CD14-positive monocyte (primary cell): ENCODE measurements around the gene MAST1. TPM values are rescaled to one million over a fixed set of nuclear protein-coding genes. Genes with fewer than 3 reads are reported as not detected.
A peak's percentile ranks its signal among the peaks of the same experiment; 100 is the strongest.
"Not testable (repeated sequence)": the region's sequence is repeated elsewhere in the genome, so short reads cannot be mapped to it uniquely, and the experiment has no call there.

Source experiments
- DNase-seq, 3 donors: peaks; one replicate each; pipeline ENCODE4 v3.0.0-alpha.2; 2011 to 2022
- H2AFZ ChIP-seq: 2 replicates; pipeline ENCODE4 v1.6.0; 2012; ENCODE audit warnings: mild to moderate bottlenecking, low read depth, low read length, inconsistent platforms; ENCODE audit not compliant: insufficient read depth, poor library complexity, severe bottlenecking
- H3K27ac ChIP-seq, 2 donors: 1 replicate in 1 of 2; 2 replicates in 1 of 2; pipeline ENCODE4 v1.5.1; 2012 to 2013; ENCODE audit warnings: low read length in 2 of 2, control low read depth in 1 of 2, inconsistent platforms in 1 of 2, low read depth in 1 of 2, mild to moderate bottlenecking in 1 of 2
- H3K27me3 ChIP-seq, 2 donors: one replicate each; pipeline versions ENCODE4 v1.6.0 to v1.6.1; 2011 to 2013; ENCODE audit warnings: low read length in 2 of 2; ENCODE audit not compliant: control insufficient read depth in 2 of 2, insufficient read depth in 2 of 2
- H3K36me3 ChIP-seq, 2 donors: replicated peaks in 1 of 2; 1 replicate in 1 of 2; 2 replicates in 1 of 2; pipeline versions ENCODE4 v1.5.1 to v1.6.1; 2012 to 2013; ENCODE audit warnings: low read length in 2 of 2, control low read depth in 1 of 2, inconsistent platforms in 1 of 2, mild to moderate bottlenecking in 1 of 2; ENCODE audit not compliant: insufficient read depth in 2 of 2, control insufficient read depth in 1 of 2
- H3K4me1 ChIP-seq, 2 donors: 1 replicate in 1 of 2; 2 replicates in 1 of 2; pipeline versions ENCODE4 v1.5.1 to v1.6.1; 2012 to 2013; ENCODE audit warnings: low read length in 2 of 2, control low read depth in 1 of 2, inconsistent platforms in 1 of 2, mild to moderate bottlenecking in 1 of 2, moderate library complexity in 1 of 2; ENCODE audit not compliant: insufficient read depth in 2 of 2, control insufficient read depth in 1 of 2
- H3K4me2 ChIP-seq: replicated peaks from 2 replicates; pipeline ENCODE3; 2012; ENCODE audit warnings: low read length, moderate library complexity, mild to moderate bottlenecking; ENCODE audit not compliant: poor library complexity, severe bottlenecking; ENCODE audit errors: extremely low read depth
- H3K4me3 ChIP-seq, 3 experiments: fragments of 200-600 bp in 1 of 3; sonication (generic) in 1 of 3; replicated peaks in 1 of 3; 1 replicate in 2 of 3; 2 replicates in 1 of 3; pipeline ENCODE4 v1.5.1; 2011 to 2013; ENCODE audit warnings: low read length in 3 of 3, mild to moderate bottlenecking in 3 of 3, control low read depth in 2 of 3, low read depth in 2 of 3, inconsistent platforms in 1 of 3, moderate library complexity in 1 of 3
- H3K79me2 ChIP-seq: 2 replicates; pipeline ENCODE4 v1.6.0; 2012; ENCODE audit warnings: mild to moderate bottlenecking, control low read depth, inconsistent platforms, low read length, moderate library complexity; ENCODE audit not compliant: insufficient read depth
- H3K9ac ChIP-seq: 2 replicates; pipeline ENCODE4 v1.6.0; 2017; ENCODE audit warnings: low read length, mild to moderate bottlenecking; ENCODE audit not compliant: insufficient read depth, poor library complexity, severe bottlenecking
- H3K9me3 ChIP-seq, 2 donors: replicated peaks in 1 of 2; 1 replicate in 1 of 2; 2 replicates in 1 of 2; pipeline versions ENCODE4 v1.5.1 to v1.6.1; 2012 to 2013; ENCODE audit warnings: low read length in 2 of 2, control low read depth in 1 of 2; ENCODE audit not compliant: control insufficient read depth in 1 of 2, insufficient read depth in 1 of 2
- H4K20me1 ChIP-seq: 2 replicates; pipeline ENCODE4 v1.6.0; 2012; ENCODE audit warnings: mild to moderate bottlenecking, low read length, control low read depth, moderate library complexity; ENCODE audit not compliant: insufficient read depth
- H3K27ac Mint-ChIP-seq, 7 donors: one replicate each; pipeline ENCODE4 v1.8.0; 2020; ENCODE audit warnings: mild to moderate bottlenecking in 7 of 7, mixed read lengths in 7 of 7, moderate library complexity in 6 of 7, inconsistent platforms in 2 of 7
- H3K27me3 Mint-ChIP-seq, 3 donors: one replicate each; pipeline ENCODE4 v1.8.0; 2021 to 2022; ENCODE audit warnings: low read depth in 3 of 3, mild to moderate bottlenecking in 3 of 3, mixed read lengths in 3 of 3, moderate library complexity in 3 of 3, inconsistent platforms in 1 of 3
- H3K36me3 Mint-ChIP-seq, 2 donors: one replicate each; pipeline ENCODE4 v1.8.0; 2020; ENCODE audit warnings: mixed read lengths in 2 of 2, inconsistent platforms in 1 of 2, mild to moderate bottlenecking in 1 of 2
- H3K4me1 Mint-ChIP-seq: one replicate; pipeline ENCODE4 v1.8.0; 2020; ENCODE audit warnings: mild to moderate bottlenecking, mixed read lengths
- H3K4me3 Mint-ChIP-seq, 2 donors: one replicate each; pipeline ENCODE4 v1.8.0; 2020; ENCODE audit warnings: mild to moderate bottlenecking in 2 of 2, mixed read lengths in 2 of 2, moderate library complexity in 1 of 2
- H3K9me3 Mint-ChIP-seq, 7 donors: one replicate each; pipeline ENCODE4 v1.8.0; 2020 to 2022; ENCODE audit warnings: mixed read lengths in 7 of 7, mild to moderate bottlenecking in 6 of 7, moderate library complexity in 6 of 7, inconsistent platforms in 2 of 7
- WGBS: methylation state at CpG from one replicate; pipeline ENCODE4 v1.1.5; 2013; ENCODE audit warnings: missing lambda C conversion rate; ENCODE audit not compliant: insufficient coverage; 5-methylcytosine and 5-hydroxymethylcytosine counted together
- intact Hi-C, 2 donors: fragments of 100-400 bp; cut with micrococcal nuclease; formaldehyde crosslinking; loops; one replicate each; pipeline versions ENCODE4 v1.15.0 to v1.15.1; 2023
- polyA plus RNA-seq, 3 donors: library from polyadenylated mRNA; depleted of rRNA in 1 of 3; unstranded in 2 of 3; stranded (reverse) in 1 of 3; fragments of 300-500 nt in 2 of 3; fragments of >200 nt in 1 of 3; fragmentation: Illumina TruSeq in 2 of 3; gene quantifications; 1 replicate in 2 of 3; 2 replicates in 1 of 3; pipeline ENCODE4 v1.2.3, GENCODE V29; 2012 to 2021
- TF ChIP-seq, protein P1 (sequence below): fragments of 200-600 bp; IDR thresholded peaks from one replicate; pipeline ENCODE4 v1.8.0; 2022; ENCODE audit warnings: antibody characterized with exemption, mild to moderate bottlenecking

The MAST1 gene
- polyA plus RNA-seq, 3 donors, result 0.28 to 3.6 (median 1.1) TPM

DNA sequence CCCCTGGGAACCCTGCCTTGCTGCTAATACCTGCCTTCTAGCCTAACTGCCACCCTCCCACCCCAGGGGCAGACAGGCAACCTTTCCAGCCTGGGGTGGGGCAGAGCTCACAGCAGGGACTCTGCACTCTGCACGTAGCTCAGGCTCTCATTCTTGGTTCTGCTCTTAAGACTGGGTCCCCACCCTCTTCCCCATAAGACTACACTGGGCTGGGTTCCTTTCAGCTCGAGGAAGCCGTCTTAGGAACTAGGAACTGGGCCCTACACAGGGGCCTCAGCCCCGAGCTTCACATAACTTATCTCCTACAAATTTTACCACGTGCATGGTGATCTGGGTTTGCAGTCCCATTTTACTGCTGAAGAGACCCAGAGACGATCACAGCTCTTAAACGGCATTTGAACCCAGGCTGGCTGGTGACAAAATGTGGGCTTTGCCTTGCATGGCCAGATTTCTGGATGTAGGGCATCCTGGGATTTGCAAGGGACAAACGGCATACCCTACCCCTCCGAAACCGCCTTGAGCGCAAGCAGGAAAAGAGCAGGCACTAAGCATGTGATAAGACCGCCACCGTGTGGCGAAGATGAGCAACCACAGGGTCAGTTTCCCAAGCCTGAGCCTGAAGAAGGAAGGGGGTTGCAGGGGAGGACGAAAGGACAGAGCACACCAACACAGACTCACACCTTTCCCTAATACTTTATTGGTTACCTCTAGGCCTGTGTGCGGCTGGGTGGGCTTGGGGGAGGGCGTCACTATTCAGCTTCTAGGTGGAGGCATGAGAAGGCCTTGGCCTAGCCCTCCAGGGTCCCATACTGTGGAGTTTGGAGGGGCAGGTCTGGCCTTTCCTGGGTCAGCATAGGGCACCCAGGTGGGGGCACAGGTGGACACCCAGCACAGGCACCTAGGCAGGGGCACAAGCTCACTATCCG is 41.9 kb upstream of the MAST1 start:
- peaks cover 0 to 7% (median 5%) of the 10 kb centered on the region in 7 donors for H3K9me3 Mint-ChIP-seq
- no peak overlapping the region for H2AFZ ChIP-seq
- H3K36me3 Mint-ChIP-seq, result peaks cover 5 to 27% of the 10 kb centered on the region in 2 donors
- peak; percentile 80 to 84 (median 80) for DNase-seq
- H3K9ac ChIP-seq, result peak overlapping the region; percentile 15
- H3K4me1 ChIP-seq, result peaks cover 36 to 43% of the 10 kb centered on the region in 2 donors
- H3K4me3 Mint-ChIP-seq, result peak overlapping the region; percentile 79 to 89
- peaks cover 45% of the 10 kb centered on the region for H4K20me1 ChIP-seq
- no peaks in the 10 kb centered on the region for H3K9me3 ChIP-seq
- intact Hi-C loops, result loop anchor here (1.0 to 10.0 kb wide), 6 partner anchors 19 to 298 kb away; no protein-coding TSS in a partner anchor
- H3K4me1 Mint-ChIP-seq, result peaks cover 34% of the 10 kb centered on the region
- peak overlapping the region; percentile 6 to 63 (median 31) for H3K4me3 ChIP-seq
- H3K27ac Mint-ChIP-seq, result peak overlapping the region; percentile 93 to 100 (median 96)
- peak overlapping the region; percentile 71 to 82 for H3K27ac ChIP-seq
- WGBS, result 14% methylated on average over 9 of the region's 18 CpGs
- H3K27me3 Mint-ChIP-seq, result peaks cover 4 to 16% (median 11%) of the 10 kb centered on the region in 3 donors
- peak overlapping the region; percentile 73 for H3K4me2 ChIP-seq
- TF ChIP-seq, protein P1, sequence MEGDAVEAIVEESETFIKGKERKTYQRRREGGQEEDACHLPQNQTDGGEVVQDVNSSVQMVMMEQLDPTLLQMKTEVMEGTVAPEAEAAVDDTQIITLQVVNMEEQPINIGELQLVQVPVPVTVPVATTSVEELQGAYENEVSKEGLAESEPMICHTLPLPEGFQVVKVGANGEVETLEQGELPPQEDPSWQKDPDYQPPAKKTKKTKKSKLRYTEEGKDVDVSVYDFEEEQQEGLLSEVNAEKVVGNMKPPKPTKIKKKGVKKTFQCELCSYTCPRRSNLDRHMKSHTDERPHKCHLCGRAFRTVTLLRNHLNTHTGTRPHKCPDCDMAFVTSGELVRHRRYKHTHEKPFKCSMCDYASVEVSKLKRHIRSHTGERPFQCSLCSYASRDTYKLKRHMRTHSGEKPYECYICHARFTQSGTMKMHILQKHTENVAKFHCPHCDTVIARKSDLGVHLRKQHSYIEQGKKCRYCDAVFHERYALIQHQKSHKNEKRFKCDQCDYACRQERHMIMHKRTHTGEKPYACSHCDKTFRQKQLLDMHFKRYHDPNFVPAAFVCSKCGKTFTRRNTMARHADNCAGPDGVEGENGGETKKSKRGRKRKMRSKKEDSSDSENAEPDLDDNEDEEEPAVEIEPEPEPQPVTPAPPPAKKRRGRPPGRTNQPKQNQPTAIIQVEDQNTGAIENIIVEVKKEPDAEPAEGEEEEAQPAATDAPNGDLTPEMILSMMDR, result peak; percentile 95
- H3K79me2 ChIP-seq, result peaks cover 38% of the 10 kb centered on the region
- H3K36me3 ChIP-seq, result no peaks in the 10 kb centered on the region
- H3K27me3 ChIP-seq, result peaks cover 0 to 15% of the 10 kb centered on the region in 2 donors

DNA sequence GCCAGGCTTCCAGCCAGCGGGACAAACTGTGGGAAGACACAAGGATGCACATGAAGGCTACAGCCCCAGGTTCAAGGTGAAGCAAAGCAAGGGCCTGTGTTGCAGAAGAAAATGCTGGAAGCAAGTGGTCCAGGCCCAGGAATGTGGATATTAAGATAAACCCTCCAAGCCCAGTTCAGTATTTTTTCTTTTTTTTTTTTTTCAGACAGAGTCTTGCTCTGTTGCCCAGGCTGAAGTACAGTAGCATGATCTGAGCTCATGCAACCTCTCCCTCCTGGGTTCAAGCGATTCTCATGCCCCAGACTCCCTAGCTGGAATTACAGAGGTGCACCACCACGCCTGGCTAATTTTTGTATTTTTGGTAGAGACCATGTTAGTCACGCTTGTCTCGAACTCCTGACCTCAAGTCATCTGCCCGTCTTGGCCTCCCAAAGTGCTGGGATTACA is 41.2 kb upstream of the MAST1 start:
- WGBS, result 92% methylated on average over 1 of the region's 6 CpGs
- intact Hi-C loops, result loop anchor here (2.0 to 10.0 kb wide), 5 partner anchors 30 to 298 kb away; no protein-coding TSS in a partner anchor
- H3K27ac Mint-ChIP-seq, result peak overlapping the region in 1 of 7 donors; percentile 12

DNA sequence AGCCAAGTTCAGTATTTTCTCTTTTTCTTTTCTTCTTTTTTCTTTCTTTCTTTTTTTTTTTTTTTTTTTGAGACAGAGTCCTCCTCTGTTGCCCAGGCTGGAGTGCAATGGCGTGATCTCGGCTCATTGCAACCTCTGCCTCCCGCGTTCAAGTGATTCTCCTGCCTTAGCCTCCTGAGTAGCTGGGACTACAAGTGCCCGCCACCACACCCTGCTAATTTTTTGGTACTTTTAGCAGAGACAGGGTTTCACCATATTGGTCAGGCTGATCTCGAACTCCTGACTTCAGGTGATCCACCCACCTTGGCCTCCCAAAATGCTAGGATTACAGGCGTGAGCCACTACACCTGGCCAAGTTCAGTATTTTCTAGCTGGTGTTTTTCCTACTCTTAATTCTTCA is 40.7 kb upstream of the MAST1 start:
- Mint-ChIP-seq H3K4me1 (peaks cover 44% of the 10 kb centered on the region), H3K9me3 (peaks cover 0 to 10% (median 4%) of the 10 kb centered on the region in 7 donors), H3K36me3 (peaks cover 9 to 31% of the 10 kb centered on the region in 2 donors), H3K27me3 (peaks cover 11 to 28% (median 21%) of the 10 kb centered on the region in 3 donors)
- DNase-seq, H3K27ac ChIP-seq, H2AFZ ChIP-seq, H3K27ac Mint-ChIP-seq, H3K36me3 ChIP-seq, H3K4me3 ChIP-seq, H3K9me3 ChIP-seq, H3K9ac ChIP-seq, H3K4me3 Mint-ChIP-seq, H3K4me2 ChIP-seq: not testable (repeated sequence)
- 99% methylated on average over 7 of the region's 7 CpGs for WGBS
- H4K20me1 ChIP-seq, result peaks cover 33% of the 10 kb centered on the region
- intact Hi-C loops, result loop anchor here (2.0 to 10.0 kb wide), 5 partner anchors 31 to 297 kb away; no protein-coding TSS in a partner anchor
- H3K27me3 ChIP-seq, result peaks cover 4 to 26% of the 10 kb centered on the region in 2 donors
- H3K4me1 ChIP-seq, result peaks cover 45 to 55% of the 10 kb centered on the region in 2 donors
- peaks cover 26% of the 10 kb centered on the region for H3K79me2 ChIP-seq

More for the DNA sequence above, 41.2 kb upstream of the MAST1 start:
- peaks cover 6 to 24% (median 16%) of the 10 kb centered on the region in 3 donors for H3K27me3 Mint-ChIP-seq
- H3K4me3 Mint-ChIP-seq, result no peak overlapping the region
- H3K36me3 Mint-ChIP-seq, result peaks cover 5 to 28% of the 10 kb centered on the region in 2 donors
- Histone ChIP-seq H3K4me2 (no peak overlapping the region), H3K4me1 (peaks cover 42 to 51% of the 10 kb centered on the region in 2 donors), H3K36me3 (no peaks in the 10 kb centered on the region), H2AFZ (no peak overlapping the region), H3K27ac (no peak overlapping the region), H3K9me3 (no peaks in the 10 kb centered on the region), H3K79me2 (peaks cover 30% of the 10 kb centered on the region), H3K4me3 (peak overlapping the region in 1 of 3 experiments; percentile 63), H4K20me1 (peaks cover 38% of the 10 kb centered on the region), H3K9ac (no peak overlapping the region), H3K27me3 (peaks cover under 1 to 22% of the 10 kb centered on the region in 2 donors)
- peaks cover 40% of the 10 kb centered on the region for H3K4me1 Mint-ChIP-seq
- peaks cover 0 to 10% (median 2%) of the 10 kb centered on the region in 7 donors for H3K9me3 Mint-ChIP-seq
- peak in 1 of 3 donors; percentile 22 for DNase-seq
- TF ChIP-seq, protein P1, result no peak
